SK-N-SH (cell line): ENCODE measurements around the gene PCED1A. TPM values are rescaled to one million over a fixed set of nuclear protein-coding genes. Genes with fewer than 3 reads are reported as not detected.

Experiments
- CTCF ChIA-PET: fragments of 300-600, 350-600 bp; formaldehyde crosslinking; extraction: SDS; loops from one replicate; lab custom pipeline; 2021; lab: Yijun Ruan, JAX
- POLR2A ChIA-PET: fragments of 350-600 bp; sonication (Branson Sonifier 250); formaldehyde crosslinking; extraction: SDS; loops from one replicate; lab custom pipeline; 2020; ENCODE audit warnings: antibody characterized with exemption, inconsistent platforms; lab: Yijun Ruan, JAX
- DNase-seq: peaks from one replicate; pipeline ENCODE4 v3.0.0; 2012
- H2AFZ ChIP-seq: fragments of 200-600 bp; sonication (generic); 2 replicates; pipeline ENCODE4 v1.8.1; 2016; ENCODE audit warnings: antibody characterized with exemption, mild to moderate bottlenecking, low read depth
- H3F3A ChIP-seq: fragments of 200-600 bp; sonication (generic); replicated peaks from 2 replicates; pipeline ENCODE3; 2016; ENCODE audit warnings: antibody characterized with exemption, mild to moderate bottlenecking; ENCODE audit not compliant: insufficient read depth
- H3K27ac ChIP-seq, 2 experiments: fragments of 200-500 bp in 1 of 2; fragments of 200-600 bp in 1 of 2; sonication (Bioruptor generic) in 1 of 2; sonication (generic), shearing (Covaris generic) in 1 of 2; 2 replicates each; pipeline versions ENCODE4 v1.5.1 to v1.6.1; 2014 to 2016; ENCODE audit warnings: low read depth in 2 of 2, inconsistent platforms in 1 of 2, low read length in 1 of 2, mild to moderate bottlenecking in 1 of 2, mixed read lengths in 1 of 2
- H3K27me3 ChIP-seq: fragments of 200-600 bp; sonication (generic), shearing (Covaris generic); 2 replicates; pipeline ENCODE4 v1.6.1; 2016; ENCODE audit warnings: mixed run types; ENCODE audit not compliant: insufficient read depth
- H3K36me3 ChIP-seq, 2 experiments: fragments of 200-500 bp in 1 of 2; fragments of 200-600 bp in 1 of 2; sonication (Bioruptor generic) in 1 of 2; sonication (generic) in 1 of 2; replicated peaks in 1 of 2; 2 replicates each; pipeline versions ENCODE3 to v1.5.1; 2014 to 2016; ENCODE audit warnings: low read length in 1 of 2, mild to moderate bottlenecking in 1 of 2; ENCODE audit not compliant: insufficient read depth in 2 of 2, control insufficient read depth in 1 of 2
- H3K4me1 ChIP-seq, 2 experiments: fragments of 200-500 bp in 1 of 2; fragments of 200-600 bp in 1 of 2; sonication (Bioruptor generic) in 1 of 2; sonication (generic), shearing (Covaris generic) in 1 of 2; 2 replicates each; pipeline versions ENCODE4 v1.5.1 to v1.6.1; 2014 to 2016; ENCODE audit warnings: low read depth in 1 of 2, low read length in 1 of 2, mixed run types in 1 of 2; ENCODE audit not compliant: insufficient read depth in 2 of 2, control insufficient read depth in 1 of 2
- H3K4me2 ChIP-seq: fragments of 200-600 bp; sonication (generic), shearing (Covaris generic); 2 replicates; pipeline ENCODE4 v1.6.1; 2017; ENCODE audit warnings: mixed run types
- H3K4me3 ChIP-seq, 2 experiments: fragments of 200-500 bp in 1 of 2; fragments of 200-600 bp in 1 of 2; sonication (Bioruptor generic) in 1 of 2; sonication (generic), shearing (Covaris generic) in 1 of 2; 2 replicates each; pipeline versions ENCODE4 v1.5.1 to v1.8.1; 2014 to 2016; ENCODE audit warnings: low read depth in 2 of 2, inconsistent platforms in 1 of 2, low read length in 1 of 2, mild to moderate bottlenecking in 1 of 2, mixed read lengths in 1 of 2, moderate library complexity in 1 of 2
- H3K79me2 ChIP-seq: fragments of 200-600 bp; sonication (generic); 2 replicates; pipeline ENCODE4 v1.8.1; 2017; ENCODE audit warnings: mild to moderate bottlenecking; ENCODE audit not compliant: insufficient read depth
- H3K9ac ChIP-seq: fragments of 200-600 bp; sonication (generic); 2 replicates; pipeline ENCODE4 v1.6.1; 2017; ENCODE audit warnings: mixed run types
- H3K9me2 ChIP-seq: fragments of 200-600 bp; sonication (generic); 2 replicates; pipeline ENCODE4 v1.6.1; 2017; ENCODE audit warnings: mixed run types
- H3K9me3 ChIP-seq: fragments of 200-600 bp; sonication (generic); 2 replicates; pipeline ENCODE4 v1.6.1; 2017; ENCODE audit warnings: mixed run types, mild to moderate bottlenecking, moderate library complexity
- H4K20me1 ChIP-seq: fragments of 200-600 bp; sonication (generic); 2 replicates; pipeline ENCODE4 v1.6.1; 2017; ENCODE audit warnings: mild to moderate bottlenecking, mixed run types; ENCODE audit not compliant: insufficient read depth
- ELF1 ChIP-seq: IDR thresholded peaks from 2 replicates; pipeline ENCODE4 v1.4.0; 2012
- EP300 ChIP-seq, 2 experiments: IDR thresholded peaks; 2 replicates each; pipeline versions ENCODE4 v1.4.0 to v1.6.1; 2012; ENCODE audit warnings: borderline replicate concordance in 1 of 2, low read depth in 1 of 2, low read length in 1 of 2
- EZH2phosphoT487 ChIP-seq: fragments of 200-600 bp; sonication (generic); IDR thresholded peaks from 2 replicates; pipeline ENCODE4 v1.6.1; 2017; ENCODE audit warnings: low read depth, mixed run types, mild to moderate bottlenecking, antibody characterized with exemption, moderate library complexity, borderline replicate concordance
- FOXJ3 ChIP-seq: sonication (generic); formaldehyde crosslinking; IDR thresholded peaks from 2 replicates; pipeline ENCODE4 v1.5.1; 2020; ENCODE audit warnings: mild to moderate bottlenecking, missing genetic modification reagents
- FOXM1 ChIP-seq: IDR thresholded peaks from 2 replicates; pipeline ENCODE4 v1.4.0; 2012; ENCODE audit warnings: low read depth, mild to moderate bottlenecking
- GABPA ChIP-seq: IDR thresholded peaks from 2 replicates; pipeline ENCODE4 v1.4.0; 2012; ENCODE audit warnings: low read depth, mild to moderate bottlenecking
- GATA2 ChIP-seq: sonication (generic); formaldehyde crosslinking; IDR thresholded peaks from 2 replicates; pipeline ENCODE4 v1.5.0; 2020; ENCODE audit warnings: mild to moderate bottlenecking, missing genetic modification reagents
- IRF3 ChIP-seq: fragments of 150-350 bp; IDR thresholded peaks from 2 replicates; pipeline ENCODE4 v1.6.1; 2016; ENCODE audit warnings: mild to moderate bottlenecking, low read depth, low read length
- JUND ChIP-seq: IDR thresholded peaks from 2 replicates; pipeline ENCODE4 v1.4.0; 2012
- MAX ChIP-seq: IDR thresholded peaks from 2 replicates; pipeline ENCODE4 v1.4.0; 2012; ENCODE audit warnings: low read depth
- MEF2A ChIP-seq: IDR thresholded peaks from 2 replicates; pipeline ENCODE4 v1.4.0; 2012; ENCODE audit warnings: low read depth, borderline replicate concordance
- NFIC ChIP-seq: IDR thresholded peaks from 2 replicates; pipeline ENCODE4 v1.4.0; 2012; ENCODE audit warnings: borderline replicate concordance
- POLR2AphosphoS5 ChIP-seq: IDR thresholded peaks from 2 replicates; pipeline ENCODE4 v1.6.1; 2012; ENCODE audit warnings: low read depth, low read length
- RAD21 ChIP-seq: IDR thresholded peaks from 2 replicates; pipeline ENCODE4 v1.6.1; 2012; ENCODE audit warnings: mild to moderate bottlenecking, low read length
- RCOR1 ChIP-seq: fragments of 150-350 bp; IDR thresholded peaks from 2 replicates; pipeline ENCODE4 v1.6.1; 2017; ENCODE audit warnings: antibody characterized with exemption, low read length
- RFX5 ChIP-seq: IDR thresholded peaks from 2 replicates; pipeline ENCODE4 v1.6.1; 2012; ENCODE audit warnings: mild to moderate bottlenecking, improper control_type of control experiment, low read length
- RXRA ChIP-seq: IDR thresholded peaks from 2 replicates; pipeline ENCODE4 v1.4.0; 2012; ENCODE audit warnings: low read depth, mild to moderate bottlenecking, borderline replicate concordance
- SIN3A ChIP-seq: IDR thresholded peaks from 2 replicates; pipeline ENCODE4 v1.6.1; 2012; ENCODE audit warnings: low read depth, mild to moderate bottlenecking, low read length, moderate library complexity, borderline replicate concordance
- TAF1 ChIP-seq: IDR thresholded peaks from 2 replicates; pipeline ENCODE4 v1.6.1; 2012; ENCODE audit warnings: low read depth, mild to moderate bottlenecking, low read length, moderate library complexity, borderline replicate concordance
- TEAD4 ChIP-seq: IDR thresholded peaks from 2 replicates; pipeline ENCODE4 v1.4.0; 2012; ENCODE audit warnings: mild to moderate bottlenecking, borderline replicate concordance; ENCODE audit not compliant: insufficient read depth
- USF1 ChIP-seq: IDR thresholded peaks from 2 replicates; pipeline ENCODE4 v1.4.0; 2012; ENCODE audit warnings: low read depth, borderline replicate concordance
- YY1 ChIP-seq: IDR thresholded peaks from 2 replicates; pipeline ENCODE4 v1.4.0; 2012; ENCODE audit warnings: low read depth, mild to moderate bottlenecking
- WGBS: methylation state at CpG from one replicate; pipeline ENCODE4 v1.1.6; 2017; ENCODE audit warnings: low lambda C conversion rate; 5-methylcytosine and 5-hydroxymethylcytosine counted together
- polyA plus RNA-seq, 3 experiments: library from polyadenylated mRNA; depleted of rRNA; stranded (reverse); fragments of >200 nt; gene quantifications; 2 replicates each; pipeline ENCODE4 v1.2.3, GENCODE V29; 2012

The PCED1A gene
- polyA plus RNA-seq, 1 of the 3 experiments (the other 2 are of a cell fraction), result 65.2 TPM

- Histone ChIP-seq H3K79me2 (no peaks in the 10 kb centered on the region), H3K9ac (no peak overlapping the region), H3K9me2 (no peaks in the 10 kb centered on the region), H3K27me3 (no peaks in the 10 kb centered on the region), H3K4me2 (no peak overlapping the region), H3K36me3 (no peaks in the 10 kb centered on the region), H3K4me1 (peaks cover 0 to under 1% of the 10 kb centered on the region in 2 experiments; a peak in 1 of 4 replicates), H3K27ac (no peak overlapping the region), H2AFZ (no peak overlapping the region), H4K20me1 (no peaks in the 10 kb centered on the region), H3F3A (no peaks in the 10 kb centered on the region), H3K9me3 (no peaks in the 10 kb centered on the region), H3K4me3 (no peak overlapping the region)
- POLR2A ChIA-PET, result no interaction called here
- WGBS, result 41% methylated on average over 4 of the region's 4 CpGs
- no peak for TF ChIP-seq FOXJ3 (CRISPR knock-in tag)
- no peak for TF ChIP-seq EZH2phosphoT487
- no peak for TF ChIP-seq IRF3
- no peak for TF ChIP-seq TEAD4
- no peak for TF ChIP-seq YY1
- TF ChIP-seq ELF1, result no peak
- no peak for DNase-seq
- CTCF ChIA-PET, result no interaction called here
These were observed 34.1 kb downstream of the PCED1A start for GRCh38 chr20:2806351-2806701.

- no peak for TF ChIP-seq EZH2phosphoT487
- no peak for TF ChIP-seq JUND
- TF ChIP-seq SIN3A, result no peak
- no peak for TF ChIP-seq RXRA
- TF ChIP-seq MAX, result no peak
- TF ChIP-seq TAF1, result no peak
- TF ChIP-seq USF1, result no peak
- no peak for TF ChIP-seq MEF2A
- no peak for TF ChIP-seq RAD21
- TF ChIP-seq YY1, result no peak
- no peak for TF ChIP-seq RCOR1
- TF ChIP-seq TEAD4, result no peak
- TF ChIP-seq FOXM1, result no peak
- no peak for TF ChIP-seq GATA2 (CRISPR knock-in tag)
- no peak for TF ChIP-seq GABPA
- TF ChIP-seq POLR2AphosphoS5, result no peak
- no peak for TF ChIP-seq ELF1
- no peak for TF ChIP-seq NFIC
- no peak for TF ChIP-seq RFX5
- no peak for TF ChIP-seq EP300 (IDR thresholded peaks at IDR 0.05; ENCODE audit: borderline replicate concordance in 1 of 2, low read depth in 1 of 2, low read length in 1 of 2)
- Histone ChIP-seq H3F3A (no peaks in the 10 kb centered on the region), H3K79me2 (no peaks in the 10 kb centered on the region), H3K4me3 (no peak overlapping the region), H3K4me2 (no peak overlapping the region), H3K9me3 (no peaks in the 10 kb centered on the region), H3K9ac (no peak overlapping the region), H4K20me1 (no peaks in the 10 kb centered on the region), H3K4me1 (peaks cover 0 to 6% of the 10 kb centered on the region in 2 experiments; a peak in 1 of 4 replicates), H3K27me3 (no peaks in the 10 kb centered on the region), H2AFZ (no peak overlapping the region), H3K27ac (no peak overlapping the region), H3K9me2 (no peaks in the 10 kb centered on the region), H3K36me3 (no peaks in the 10 kb centered on the region)
- CTCF ChIA-PET, result no interaction called here
- peak; percentile 21 for DNase-seq
- POLR2A ChIA-PET, result no interaction called here
- WGBS, result 79% methylated on average over 12 of the region's 22 CpGs
These were observed 34.6 kb downstream of the PCED1A start for GRCh38 chr20:2805689-2806350.
